Fibroblast of mammary gland (primary cell): ENCODE measurements around the gene CYP4F22.
"Not testable (repeated sequence)": the region's sequence is repeated elsewhere in the genome, so short reads cannot be mapped to it uniquely, and the experiment has no call there.

Source experiments
- DNase-seq: peaks from one replicate; pipeline ENCODE4 v3.0.0-alpha.2; 2010; ENCODE audit warnings: low read depth
- H3K4me3 ChIP-seq: 2 replicates; pipeline ENCODE4 v1.5.1; 2011; ENCODE audit warnings: low read depth, mild to moderate bottlenecking, low read length, moderate library complexity; ENCODE audit not compliant: control insufficient read depth
- CTCF ChIP-seq: conservative IDR thresholded peaks from 2 replicates; pipeline ENCODE4 v1.5.1; 2011; ENCODE audit warnings: low read depth, low read length, inconsistent platforms; ENCODE audit not compliant: control insufficient read depth, insufficient read depth

The CYP4F22 gene

GRCh38 chr19:15468675-15469512 is 39.4 kb upstream of the CYP4F22 start:
- no peak for DNase-seq
- no peak overlapping the region for H3K4me3 ChIP-seq
- TF ChIP-seq CTCF: no peak

GRCh38 chr19:15469513-15470297 is 38.6 kb upstream of the CYP4F22 start:
- DNase-seq: no peak
- TF ChIP-seq CTCF: no peak
- no peak overlapping the region for H3K4me3 ChIP-seq

GRCh38 chr19:15471639-15472101 is 36.7 kb upstream of the CYP4F22 start:
- no peak overlapping the region for H3K4me3 ChIP-seq
- TF ChIP-seq CTCF: no peak
- no peak for DNase-seq

DNA sequence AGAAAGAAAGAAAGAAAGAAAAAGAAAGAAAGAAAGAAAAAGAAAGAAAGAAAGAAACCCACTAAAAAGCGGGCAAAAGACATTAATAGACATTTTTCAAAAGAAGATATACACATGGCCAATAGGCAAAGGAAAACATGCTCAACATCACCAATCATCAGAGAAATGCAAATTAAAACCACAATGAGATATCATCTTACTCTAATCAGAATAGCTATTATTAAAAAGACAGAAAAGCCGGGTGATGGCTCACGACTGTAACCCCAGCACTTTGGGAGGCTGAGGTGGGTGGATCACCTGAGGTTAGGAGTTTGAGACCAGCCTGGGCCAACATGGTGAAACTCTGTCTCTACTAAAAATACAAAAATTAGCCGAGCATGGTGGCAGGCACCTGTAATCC is 34.5 kb upstream of the CYP4F22 start:
- not testable (repeated sequence) for DNase-seq, H3K4me3 ChIP-seq

DNA sequence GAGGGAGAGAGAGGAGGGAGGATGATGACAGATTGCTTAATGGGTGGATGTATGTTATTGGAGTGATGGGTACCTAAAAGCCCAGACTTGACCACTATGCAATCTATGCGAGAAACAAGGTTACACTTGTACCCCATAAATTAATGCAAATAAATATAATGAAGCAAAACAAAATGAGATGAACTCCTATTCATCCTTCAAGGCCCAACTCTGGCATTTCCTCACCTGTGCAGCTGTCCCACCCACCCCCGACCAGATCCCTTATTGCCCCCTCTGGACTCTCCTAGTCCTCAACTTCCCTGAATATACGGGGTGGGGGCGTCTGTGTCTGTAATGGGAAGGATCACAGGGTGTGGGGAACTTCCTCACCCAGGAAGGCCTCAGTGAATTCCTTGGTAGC is 33.2 kb upstream of the CYP4F22 start:
- no peak for TF ChIP-seq CTCF
- no peak for DNase-seq
- no peak overlapping the region for H3K4me3 ChIP-seq

DNA sequence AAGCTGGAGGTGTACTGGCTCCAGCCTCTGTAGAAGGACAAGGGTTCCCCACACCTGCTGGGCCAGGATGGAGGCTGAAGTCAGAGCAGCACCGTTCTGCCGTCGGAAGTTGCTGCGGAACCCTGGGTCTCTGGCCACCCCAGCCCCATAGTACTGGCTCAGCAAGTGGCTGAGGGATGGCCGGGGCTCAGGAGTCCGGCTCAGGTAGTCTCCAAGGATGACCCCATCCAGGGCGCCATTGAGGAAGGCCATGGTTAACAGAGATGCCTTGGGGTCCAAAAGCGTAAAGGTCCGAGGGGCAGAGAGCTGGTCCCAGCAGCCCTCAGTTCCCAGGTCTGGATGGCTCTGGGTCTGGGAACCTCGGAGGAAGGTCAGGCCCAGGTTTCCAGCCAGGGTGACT is 32.7 kb upstream of the CYP4F22 start:
- no peak overlapping the region for H3K4me3 ChIP-seq
- TF ChIP-seq CTCF: no peak
- DNase-seq: no peak

- no peak for TF ChIP-seq CTCF
- no peak for DNase-seq
- no peak overlapping the region for H3K4me3 ChIP-seq
Measured at GRCh38 chr19:15476325-15476724, 32.0 kb upstream of the CYP4F22 start.
